ENCODE measurements around the gene PTPRF.
"Not testable (repeated sequence)": the region's sequence is repeated elsewhere in the genome, so short reads cannot be mapped to it uniquely, and the experiment has no call there.

- not testable (repeated sequence) for TF ChIP-seq CTCF (IDR thresholded peaks at IDR 0.05; ENCODE audit: poor library complexity); EZH2 (IDR thresholded peaks at IDR 0.05; ENCODE audit: borderline replicate concordance)
These were observed 28.9 kb upstream of the PTPRF start for GRCh38 chr1:43501806-43502205.

Measured in hepatocyte (in vitro differentiated cells).